EH (cell line): Measurements from ENCODE around the gene CBLB.
A peak's percentile ranks its signal among the peaks of the same experiment; 100 is the strongest.

Source experiments
- DNase-seq: peaks from one replicate; pipeline ENCODE4 v3.0.0-alpha.2; 2015; ENCODE audit warnings: low read depth

CBLB gene

GRCh38 chr3:105869861-105870755, 1.3 kb upstream of the CBLB start:
- DNase-seq = no peak

GRCh38 chr3:105869531-105869833, 670 bp upstream of the CBLB start:
- DNase-seq = no peak

GRCh38 chr3:105868431-105868741, 426 bp downstream of the CBLB start:
- DNase-seq = peak; percentile 71

GRCh38 chr3:105867712-105868430, 941 bp downstream of the CBLB start:
- no peak for DNase-seq

GRCh38 chr3:105866656-105867653, 1.9 kb downstream of the CBLB start:
- peak; percentile 47 for DNase-seq

GRCh38 chr3:105865867-105866350, 2.9 kb downstream of the CBLB start:
- no peak for DNase-seq

- DNase-seq = no peak
Observed at GRCh38 chr3:105865016-105865623, 3.7 kb downstream of the CBLB start.

GRCh38 chr3:105864212-105864611, 4.6 kb downstream of the CBLB start:
- no peak for DNase-seq

- no peak for DNase-seq
Observed at GRCh38 chr3:105863608-105864007, 5.2 kb downstream of the CBLB start.

- DNase-seq = no peak
Observed at GRCh38 chr3:105862217-105862616, 6.6 kb downstream of the CBLB start.

- DNase-seq = peak; percentile 41
Observed at GRCh38 chr3:105860641-105861040, 8.2 kb downstream of the CBLB start.

GRCh38 chr3:105858017-105858416, 10.8 kb downstream of the CBLB start:
- DNase-seq = no peak

- DNase-seq = no peak
Observed at GRCh38 chr3:105857601-105858000, 11.2 kb downstream of the CBLB start.

GRCh38 chr3:105856605-105857004, 12.2 kb downstream of the CBLB start:
- DNase-seq = no peak

GRCh38 chr3:105853801-105854432, 14.9 kb downstream of the CBLB start:
- no peak for DNase-seq

GRCh38 chr3:105851582-105851981, 17.2 kb downstream of the CBLB start:
- DNase-seq = no peak

- DNase-seq = no peak
Observed at GRCh38 chr3:105851176-105851575, 17.6 kb downstream of the CBLB start.

- no peak for DNase-seq
Observed at GRCh38 chr3:105850593-105850992, 18.2 kb downstream of the CBLB start.

- no peak for DNase-seq
Observed at GRCh38 chr3:105848821-105849220, 20.0 kb downstream of the CBLB start.

GRCh38 chr3:105847865-105848264, 20.9 kb downstream of the CBLB start:
- DNase-seq = no peak

- DNase-seq = no peak
Observed at GRCh38 chr3:105847452-105847851, 21.4 kb downstream of the CBLB start.
